HCT116 (cell line): Measurements from ENCODE around the gene SEMA3F.

Experiments used
- CEBPB ChIP-seq: IDR thresholded peaks from 2 replicates; pipeline ENCODE4 v1.6.1; 2012; ENCODE audit warnings: low read depth
- EZH2 ChIP-seq: fragments of 200-600 bp; sonication (generic); IDR thresholded peaks from 2 replicates; pipeline ENCODE4 v1.6.1; 2017; ENCODE audit warnings: antibody characterized with exemption, mixed run types
- TF ChIP-seq, protein P1 (sequence below), 3 experiments: fragments of 200-600 bp in 1 of 3; sonication (generic) in 1 of 3; IDR thresholded peaks in 2 of 3; conservative IDR thresholded peaks in 1 of 3; 2 replicates each; pipeline ENCODE4 v1.5.1; 2012 to 2017; ENCODE audit warnings: low read depth in 2 of 3, low read length in 2 of 3, antibody characterized with exemption in 1 of 3, borderline replicate concordance in 1 of 3, control low read depth in 1 of 3, mild to moderate bottlenecking in 1 of 3, mixed read lengths in 1 of 3, mixed run types in 1 of 3, moderate library complexity in 1 of 3; ENCODE audit not compliant: insufficient read depth in 1 of 3

DNA sequence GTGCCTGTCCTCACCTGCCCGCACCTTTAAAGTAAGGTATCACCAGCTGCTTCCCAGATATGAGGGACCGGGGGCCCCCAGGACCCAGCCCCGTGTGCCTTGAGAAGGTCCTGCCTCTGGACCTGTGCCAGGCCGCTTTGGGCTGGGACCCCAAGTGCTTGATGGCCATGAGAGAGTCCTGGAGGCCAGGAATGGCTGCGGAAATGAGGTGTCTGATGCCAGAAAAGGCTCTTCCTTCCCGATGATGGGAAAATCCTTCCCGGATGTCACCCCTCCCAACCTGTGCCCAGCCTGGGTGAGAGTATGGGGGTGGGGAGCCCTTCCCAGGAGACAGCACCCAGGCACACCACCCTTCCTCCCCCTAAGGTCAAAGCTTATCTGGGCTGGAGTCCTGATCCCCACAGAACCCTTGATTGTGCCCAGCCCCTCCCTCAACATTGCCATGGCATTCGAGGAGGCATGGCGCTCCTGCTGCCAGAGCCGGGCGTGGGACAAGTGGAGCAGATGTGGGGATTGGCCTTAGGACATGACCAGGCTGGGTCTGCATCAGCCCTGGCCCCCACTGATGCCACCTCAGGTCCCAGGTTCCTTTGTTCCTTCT is 14.2 kb downstream of the SEMA3F start:
- TF ChIP-seq CEBPB (no peak), EZH2 (no peak)
- TF ChIP-seq, protein P1, sequence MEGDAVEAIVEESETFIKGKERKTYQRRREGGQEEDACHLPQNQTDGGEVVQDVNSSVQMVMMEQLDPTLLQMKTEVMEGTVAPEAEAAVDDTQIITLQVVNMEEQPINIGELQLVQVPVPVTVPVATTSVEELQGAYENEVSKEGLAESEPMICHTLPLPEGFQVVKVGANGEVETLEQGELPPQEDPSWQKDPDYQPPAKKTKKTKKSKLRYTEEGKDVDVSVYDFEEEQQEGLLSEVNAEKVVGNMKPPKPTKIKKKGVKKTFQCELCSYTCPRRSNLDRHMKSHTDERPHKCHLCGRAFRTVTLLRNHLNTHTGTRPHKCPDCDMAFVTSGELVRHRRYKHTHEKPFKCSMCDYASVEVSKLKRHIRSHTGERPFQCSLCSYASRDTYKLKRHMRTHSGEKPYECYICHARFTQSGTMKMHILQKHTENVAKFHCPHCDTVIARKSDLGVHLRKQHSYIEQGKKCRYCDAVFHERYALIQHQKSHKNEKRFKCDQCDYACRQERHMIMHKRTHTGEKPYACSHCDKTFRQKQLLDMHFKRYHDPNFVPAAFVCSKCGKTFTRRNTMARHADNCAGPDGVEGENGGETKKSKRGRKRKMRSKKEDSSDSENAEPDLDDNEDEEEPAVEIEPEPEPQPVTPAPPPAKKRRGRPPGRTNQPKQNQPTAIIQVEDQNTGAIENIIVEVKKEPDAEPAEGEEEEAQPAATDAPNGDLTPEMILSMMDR (IDR thresholded peaks at IDR 0.05 in 2 of 3, conservative IDR thresholded peaks at IDR 0.05 in 1 of 3; ENCODE audit: borderline replicate concordance in 1 of 3, insufficient read depth in 1 of 3, low read depth in 2 of 3, low read length in 2 of 3): no peak
